ENCODE measurements around the gene ANKRD33B. TPM values are rescaled to one million over a fixed set of nuclear protein-coding genes. Genes with fewer than 3 reads are reported as not detected.
A peak's percentile ranks its signal among the peaks of the same experiment; 100 is the strongest.

ANKRD33B gene
- total and polyA plus RNA-seq, 2 of the 8 experiments (the other 6 are each of a cell fraction or from before 2014, with no cell fraction given) = 6.9 to 20.6 TPM

GRCh38 chr5:10572451-10572850 is 8.6 kb downstream of the ANKRD33B start:
- Histone ChIP-seq H2AFZ (ENCODE audit: low read length) (no peak overlapping the region), H3K79me2 (ENCODE audit: control insufficient read depth in 1 of 2, insufficient read depth in 2 of 2, low read length in 2 of 2) (peaks cover 0 to 5% of the 10 kb centered on the region in 2 experiments; a peak in 1 of 4 replicates), H2BK120ac (replicated peaks; ENCODE audit: low read depth, low read length) (no peak overlapping the region), H3K27me3 (replicated peaks in 1 of 4; ENCODE audit: control insufficient read depth in 3 of 4, extremely low read depth in 1 of 4, insufficient read depth in 3 of 4, low read length in 3 of 4) (peaks cover 0 to 5% (median 5%) of the 10 kb centered on the region in 4 experiments; a peak in 6 of 7 replicates), H2BK20ac (ENCODE audit: low read length) (no peak overlapping the region), H3K9me3 (ENCODE audit: insufficient read depth in 2 of 2, low read depth in 1 of 2, low read length in 1 of 2) (no peaks in the 10 kb centered on the region), H4K8ac (ENCODE audit: extremely low read depth, insufficient read depth, low read length) (no peak overlapping the region), H3K4me2 (ENCODE audit: insufficient read depth in 1 of 2, low read depth in 2 of 2, low read length in 2 of 2) (no peak overlapping the region), H3K23me2 (ENCODE audit: low read depth, low read length) (no peaks in the 10 kb centered on the region), H2AK5ac (ENCODE audit: low read depth, low read length) (no peak overlapping the region), H4K20me1 (replicated peaks in 1 of 2; ENCODE audit: control insufficient read depth in 1 of 2, insufficient read depth in 2 of 2, low read length in 2 of 2) (peaks cover 0 to 2% of the 10 kb centered on the region in 2 experiments), H3K4me1 (replicated peaks in 1 of 4; ENCODE audit: control insufficient read depth in 3 of 4, insufficient read depth in 4 of 4, low read length in 3 of 4) (peaks cover 0 to under 1% (median under 1%) of the 10 kb centered on the region in 4 experiments; a peak in 2 of 7 replicates), H3K56ac (replicated peaks; ENCODE audit: insufficient read length, low read depth, low read length) (no peak overlapping the region), H3K4ac (replicated peaks; ENCODE audit: insufficient read length, low read depth, low read length) (no peak overlapping the region), H3K4me3 (ENCODE audit: extremely low read depth in 1 of 4, insufficient read depth in 2 of 4, low read depth in 3 of 4, low read length in 4 of 4) (no peak overlapping the region), H3K18ac (ENCODE audit: extremely low read depth, low read length) (no peak overlapping the region), H2BK12ac (ENCODE audit: low read depth, low read length) (no peak overlapping the region), H4K91ac (replicated peaks; ENCODE audit: insufficient read length, low read length) (no peak overlapping the region), H3K79me1 (ENCODE audit: low read depth, low read length) (no peaks in the 10 kb centered on the region; the same call in 1 of the 2 replicates), H3K36me3 (ENCODE audit: control insufficient read depth in 2 of 4, insufficient read depth in 4 of 4, low read length in 3 of 4) (no peaks in the 10 kb centered on the region), H3K23ac (ENCODE audit: insufficient read length) (no peak overlapping the region), H4K5ac (ENCODE audit: insufficient read length, low read depth, low read length) (no peak overlapping the region), H2BK5ac (ENCODE audit: low read depth, low read length) (no peak overlapping the region), H2BK15ac (ENCODE audit: low read length) (0 out of 2 replicates have a peak overlapping the region, but pooled peaks have one; percentile 12), H3K27ac (ENCODE audit: low read depth, low read length) (no peak overlapping the region), H3K14ac (ENCODE audit: insufficient read length) (no peak overlapping the region), H3K9ac (replicated peaks in 1 of 4; ENCODE audit: extremely low read depth in 1 of 4, low read depth in 3 of 4, low read length in 3 of 4) (no peak overlapping the region; a peak in 2 of 7 replicates)
- FAIRE-seq (no peak), DNase-seq (ENCODE audit: low read depth in 1 of 2, low spot score in 2 of 2) (no peak)
- CTCF ChIA-PET (ENCODE audit: partially characterized antibody) = interaction anchor here (0.9 kb wide), 1 partner anchor 120 kb away, joined by 4 read pairs; no protein-coding TSS in a partner anchor
- 87% methylated on average over 7 of the region's 7 CpGs; no CpG with 5 or more reads in 1 of the 2 experiments for WGBS, 2 experiments (ENCODE audit: extremely low coverage in 1 of 2, insufficient coverage in 1 of 2, insufficient read length in 1 of 2, insufficient replicate concordance in 2 of 2, low coverage in 1 of 2, low lambda C conversion rate in 2 of 2, missing lambda C conversion rate in 1 of 2)
- POLR2A ChIA-PET (ENCODE audit: partially characterized antibody) = no interaction called here
- no peak for TF ChIP-seq BCL11A (IDR thresholded peaks at IDR 0.05; ENCODE audit: low read depth in 2 of 2, low read length in 2 of 2)
- TF ChIP-seq SIN3A (conservative IDR thresholded peaks at IDR 0.05 in 1 of 2, IDR thresholded peaks at IDR 0.05 in 1 of 2; ENCODE audit: low read depth in 1 of 2, low read length in 2 of 2) = no peak
- TF ChIP-seq CEBPB (IDR thresholded peaks at IDR 0.05; ENCODE audit: low read depth, low read length) = no peak
- no peak for TF ChIP-seq POLR2AphosphoS5 (IDR thresholded peaks at IDR 0.05; ENCODE audit: low read depth, low read length)
- TF ChIP-seq CBX8 (IDR thresholded peaks at IDR 0.05; ENCODE audit: borderline replicate concordance, low read depth, low read length) = no peak
- no peak for TF ChIP-seq YY1 (IDR thresholded peaks at IDR 0.05; ENCODE audit: low read depth, low read length)
- no peak for TF ChIP-seq RNF2 (IDR thresholded peaks at IDR 0.05; ENCODE audit: borderline replicate concordance, low read depth, low read length, missing control alignments, poor library complexity, severe bottlenecking)
